Stimulated activated CD8-positive, alpha-beta memory T cell treated with anti-CD3 and anti-CD28 coated beads, Interleukin-12 subunit alpha, Interleukin-12 subunit beta, amount 100 ng/mL, for 1 hour (primary cell): Measurements from ENCODE around the gene FREM2.

ENCODE experiments used
- DNase-seq: peaks from one replicate; pipeline ENCODE4 v3.0.0-alpha.2; 2020; ENCODE audit warnings: low read depth

The FREM2 gene

GRCh38 chr13:38686577-38687245 is at the start of gene FREM2:
FREM2 (plus strand) TSS chr13:38687077; CDS start chr13:38687345, 268 bp downstream.
- no peak for DNase-seq

- DNase-seq = no peak
These were observed 49.3 kb upstream of the FREM2 start for GRCh38 chr13:38637576-38637975.

- DNase-seq = no peak
These were observed 45.5 kb upstream of the FREM2 start for GRCh38 chr13:38641164-38641948.

- DNase-seq = no peak
These were observed 39.6 kb upstream of the FREM2 start for GRCh38 chr13:38647312-38647711.

GRCh38 chr13:38648912-38649311 is 38.0 kb upstream of the FREM2 start:
- no peak for DNase-seq

GRCh38 chr13:38656699-38657098 is 30.2 kb upstream of the FREM2 start:
- no peak for DNase-seq

- DNase-seq = no peak
These were observed 29.7 kb upstream of the FREM2 start for GRCh38 chr13:38657191-38657590.

GRCh38 chr13:38658906-38659305 is 28.0 kb upstream of the FREM2 start:
- DNase-seq = no peak

- DNase-seq = no peak
These were observed 25.7 kb upstream of the FREM2 start for GRCh38 chr13:38661010-38661675.

GRCh38 chr13:38662362-38662761 is 24.5 kb upstream of the FREM2 start:
- DNase-seq = no peak

- no peak for DNase-seq
These were observed 22.0 kb upstream of the FREM2 start for GRCh38 chr13:38664906-38665305.

GRCh38 chr13:38667526-38668109 is 19.3 kb upstream of the FREM2 start:
- no peak for DNase-seq

GRCh38 chr13:38669234-38669964 is 17.5 kb upstream of the FREM2 start:
- DNase-seq = no peak

- no peak for DNase-seq
These were observed 16.2 kb upstream of the FREM2 start for GRCh38 chr13:38670627-38671026.

- no peak for DNase-seq
These were observed 14.9 kb upstream of the FREM2 start for GRCh38 chr13:38671980-38672379.

GRCh38 chr13:38674208-38674607 is 12.7 kb upstream of the FREM2 start:
- DNase-seq = no peak

- DNase-seq = no peak
These were observed 6.0 kb upstream of the FREM2 start for GRCh38 chr13:38680912-38681311.

GRCh38 chr13:38684714-38685113 is 2.2 kb upstream of the FREM2 start:
- no peak for DNase-seq

GRCh38 chr13:38685431-38685830 is 1.4 kb upstream of the FREM2 start:
- no peak for DNase-seq

GRCh38 chr13:38685974-38686576 is 802 bp upstream of the FREM2 start:
- no peak for DNase-seq
